CD14-positive monocyte (primary cell): ENCODE measurements around the gene PNRC1. TPM values are rescaled to one million over a fixed set of nuclear protein-coding genes. Genes with fewer than 3 reads are reported as not detected.

Experiments used
- DNase-seq, 3 donors: peaks; one replicate each; pipeline ENCODE4 v3.0.0-alpha.2; 2011 to 2022
- H2AFZ ChIP-seq: 2 replicates; pipeline ENCODE4 v1.6.0; 2012; ENCODE audit warnings: mild to moderate bottlenecking, low read depth, low read length, inconsistent platforms; ENCODE audit not compliant: insufficient read depth, poor library complexity, severe bottlenecking
- H3K27ac ChIP-seq, 2 donors: 1 replicate in 1 of 2; 2 replicates in 1 of 2; pipeline ENCODE4 v1.5.1; 2012 to 2013; ENCODE audit warnings: low read length in 2 of 2, control low read depth in 1 of 2, inconsistent platforms in 1 of 2, low read depth in 1 of 2, mild to moderate bottlenecking in 1 of 2
- H3K27me3 ChIP-seq, 2 donors: one replicate each; pipeline versions ENCODE4 v1.6.0 to v1.6.1; 2011 to 2013; ENCODE audit warnings: low read length in 2 of 2; ENCODE audit not compliant: control insufficient read depth in 2 of 2, insufficient read depth in 2 of 2
- H3K36me3 ChIP-seq, 2 donors: replicated peaks in 1 of 2; 1 replicate in 1 of 2; 2 replicates in 1 of 2; pipeline versions ENCODE4 v1.5.1 to v1.6.1; 2012 to 2013; ENCODE audit warnings: low read length in 2 of 2, control low read depth in 1 of 2, inconsistent platforms in 1 of 2, mild to moderate bottlenecking in 1 of 2; ENCODE audit not compliant: insufficient read depth in 2 of 2, control insufficient read depth in 1 of 2
- H3K4me1 ChIP-seq, 2 donors: 1 replicate in 1 of 2; 2 replicates in 1 of 2; pipeline versions ENCODE4 v1.5.1 to v1.6.1; 2012 to 2013; ENCODE audit warnings: low read length in 2 of 2, control low read depth in 1 of 2, inconsistent platforms in 1 of 2, mild to moderate bottlenecking in 1 of 2, moderate library complexity in 1 of 2; ENCODE audit not compliant: insufficient read depth in 2 of 2, control insufficient read depth in 1 of 2
- H3K4me2 ChIP-seq: replicated peaks from 2 replicates; pipeline ENCODE3; 2012; ENCODE audit warnings: low read length, moderate library complexity, mild to moderate bottlenecking; ENCODE audit not compliant: poor library complexity, severe bottlenecking; ENCODE audit errors: extremely low read depth
- H3K4me3 ChIP-seq, 3 experiments: fragments of 200-600 bp in 1 of 3; sonication (generic) in 1 of 3; replicated peaks in 1 of 3; 1 replicate in 2 of 3; 2 replicates in 1 of 3; pipeline ENCODE4 v1.5.1; 2011 to 2013; ENCODE audit warnings: low read length in 3 of 3, mild to moderate bottlenecking in 3 of 3, control low read depth in 2 of 3, low read depth in 2 of 3, inconsistent platforms in 1 of 3, moderate library complexity in 1 of 3
- H3K79me2 ChIP-seq: 2 replicates; pipeline ENCODE4 v1.6.0; 2012; ENCODE audit warnings: mild to moderate bottlenecking, control low read depth, inconsistent platforms, low read length, moderate library complexity; ENCODE audit not compliant: insufficient read depth
- H3K9ac ChIP-seq: 2 replicates; pipeline ENCODE4 v1.6.0; 2017; ENCODE audit warnings: low read length, mild to moderate bottlenecking; ENCODE audit not compliant: insufficient read depth, poor library complexity, severe bottlenecking
- H3K9me3 ChIP-seq, 2 donors: replicated peaks in 1 of 2; 1 replicate in 1 of 2; 2 replicates in 1 of 2; pipeline versions ENCODE4 v1.5.1 to v1.6.1; 2012 to 2013; ENCODE audit warnings: low read length in 2 of 2, control low read depth in 1 of 2; ENCODE audit not compliant: control insufficient read depth in 1 of 2, insufficient read depth in 1 of 2
- H4K20me1 ChIP-seq: 2 replicates; pipeline ENCODE4 v1.6.0; 2012; ENCODE audit warnings: mild to moderate bottlenecking, low read length, control low read depth, moderate library complexity; ENCODE audit not compliant: insufficient read depth
- H3K27ac Mint-ChIP-seq, 7 donors: one replicate each; pipeline ENCODE4 v1.8.0; 2020; ENCODE audit warnings: mild to moderate bottlenecking in 7 of 7, mixed read lengths in 7 of 7, moderate library complexity in 6 of 7, inconsistent platforms in 2 of 7
- H3K27me3 Mint-ChIP-seq, 3 donors: one replicate each; pipeline ENCODE4 v1.8.0; 2021 to 2022; ENCODE audit warnings: low read depth in 3 of 3, mild to moderate bottlenecking in 3 of 3, mixed read lengths in 3 of 3, moderate library complexity in 3 of 3, inconsistent platforms in 1 of 3
- H3K36me3 Mint-ChIP-seq, 2 donors: one replicate each; pipeline ENCODE4 v1.8.0; 2020; ENCODE audit warnings: mixed read lengths in 2 of 2, inconsistent platforms in 1 of 2, mild to moderate bottlenecking in 1 of 2
- H3K4me1 Mint-ChIP-seq: one replicate; pipeline ENCODE4 v1.8.0; 2020; ENCODE audit warnings: mild to moderate bottlenecking, mixed read lengths
- H3K4me3 Mint-ChIP-seq, 2 donors: one replicate each; pipeline ENCODE4 v1.8.0; 2020; ENCODE audit warnings: mild to moderate bottlenecking in 2 of 2, mixed read lengths in 2 of 2, moderate library complexity in 1 of 2
- H3K9me3 Mint-ChIP-seq, 7 donors: one replicate each; pipeline ENCODE4 v1.8.0; 2020 to 2022; ENCODE audit warnings: mixed read lengths in 7 of 7, mild to moderate bottlenecking in 6 of 7, moderate library complexity in 6 of 7, inconsistent platforms in 2 of 7
- WGBS: methylation state at CpG from one replicate; pipeline ENCODE4 v1.1.5; 2013; ENCODE audit warnings: missing lambda C conversion rate; ENCODE audit not compliant: insufficient coverage; 5-methylcytosine and 5-hydroxymethylcytosine counted together
- intact Hi-C, 2 donors: fragments of 100-400 bp; cut with micrococcal nuclease; formaldehyde crosslinking; loops; one replicate each; pipeline versions ENCODE4 v1.15.0 to v1.15.1; 2023
- polyA plus RNA-seq, 3 donors: library from polyadenylated mRNA; depleted of rRNA in 1 of 3; unstranded in 2 of 3; stranded (reverse) in 1 of 3; fragments of 300-500 nt in 2 of 3; fragments of >200 nt in 1 of 3; fragmentation: Illumina TruSeq in 2 of 3; gene quantifications; 1 replicate in 2 of 3; 2 replicates in 1 of 3; pipeline ENCODE4 v1.2.3, GENCODE V29; 2012 to 2021
- TF ChIP-seq, protein P1 (sequence below): fragments of 200-600 bp; IDR thresholded peaks from one replicate; pipeline ENCODE4 v1.8.0; 2022; ENCODE audit warnings: antibody characterized with exemption, mild to moderate bottlenecking

The PNRC1 gene
- polyA plus RNA-seq, 3 donors = 102 to 398 (median 348) TPM

DNA sequence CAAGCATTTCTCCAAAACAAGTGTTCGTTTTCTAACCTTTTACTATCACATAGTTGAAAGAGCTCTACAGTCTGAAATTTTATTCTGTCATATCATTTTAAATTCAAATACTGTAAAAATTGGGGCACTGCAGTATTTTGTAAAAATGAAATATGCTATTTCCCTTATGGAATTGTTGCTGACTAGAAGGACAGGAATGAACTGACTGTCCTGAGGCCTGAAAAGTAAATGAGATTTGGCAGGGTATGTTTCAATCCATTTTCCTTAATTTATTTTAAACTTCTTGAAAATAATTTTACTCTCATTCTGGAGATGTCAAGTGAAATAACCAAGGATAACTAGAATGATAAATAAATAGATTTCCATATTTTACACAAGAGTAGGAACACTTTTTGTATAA, 11.9 kb upstream of the PNRC1 start:
- peaks cover 0 to 2% (median 0%) of the 10 kb centered on the region in 3 donors for H3K27me3 Mint-ChIP-seq
- Histone ChIP-seq H3K79me2 (no peaks in the 10 kb centered on the region), H3K27ac (no peak overlapping the region), H3K9ac (no peak overlapping the region), H2AFZ (no peak overlapping the region), H3K27me3 (no peaks in the 10 kb centered on the region), H3K9me3 (no peaks in the 10 kb centered on the region), H3K36me3 (no peaks in the 10 kb centered on the region), H4K20me1 (no peaks in the 10 kb centered on the region), H3K4me1 (peaks cover 28 to 32% of the 10 kb centered on the region in 2 donors), H3K4me2 (no peak overlapping the region), H3K4me3 (no peak overlapping the region)
- TF ChIP-seq, protein P1, sequence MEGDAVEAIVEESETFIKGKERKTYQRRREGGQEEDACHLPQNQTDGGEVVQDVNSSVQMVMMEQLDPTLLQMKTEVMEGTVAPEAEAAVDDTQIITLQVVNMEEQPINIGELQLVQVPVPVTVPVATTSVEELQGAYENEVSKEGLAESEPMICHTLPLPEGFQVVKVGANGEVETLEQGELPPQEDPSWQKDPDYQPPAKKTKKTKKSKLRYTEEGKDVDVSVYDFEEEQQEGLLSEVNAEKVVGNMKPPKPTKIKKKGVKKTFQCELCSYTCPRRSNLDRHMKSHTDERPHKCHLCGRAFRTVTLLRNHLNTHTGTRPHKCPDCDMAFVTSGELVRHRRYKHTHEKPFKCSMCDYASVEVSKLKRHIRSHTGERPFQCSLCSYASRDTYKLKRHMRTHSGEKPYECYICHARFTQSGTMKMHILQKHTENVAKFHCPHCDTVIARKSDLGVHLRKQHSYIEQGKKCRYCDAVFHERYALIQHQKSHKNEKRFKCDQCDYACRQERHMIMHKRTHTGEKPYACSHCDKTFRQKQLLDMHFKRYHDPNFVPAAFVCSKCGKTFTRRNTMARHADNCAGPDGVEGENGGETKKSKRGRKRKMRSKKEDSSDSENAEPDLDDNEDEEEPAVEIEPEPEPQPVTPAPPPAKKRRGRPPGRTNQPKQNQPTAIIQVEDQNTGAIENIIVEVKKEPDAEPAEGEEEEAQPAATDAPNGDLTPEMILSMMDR = no peak
- H3K4me3 Mint-ChIP-seq = no peak overlapping the region
- DNase-seq = no peak
- H3K36me3 Mint-ChIP-seq = no peaks in the 10 kb centered on the region
- no CpG with 5 or more reads among the region's 1 CpG for WGBS
- intact Hi-C loops = no loop called here
- H3K4me1 Mint-ChIP-seq = peaks cover 35% of the 10 kb centered on the region
- no peak overlapping the region for H3K27ac Mint-ChIP-seq
- H3K9me3 Mint-ChIP-seq = no peaks in the 10 kb centered on the region

DNA sequence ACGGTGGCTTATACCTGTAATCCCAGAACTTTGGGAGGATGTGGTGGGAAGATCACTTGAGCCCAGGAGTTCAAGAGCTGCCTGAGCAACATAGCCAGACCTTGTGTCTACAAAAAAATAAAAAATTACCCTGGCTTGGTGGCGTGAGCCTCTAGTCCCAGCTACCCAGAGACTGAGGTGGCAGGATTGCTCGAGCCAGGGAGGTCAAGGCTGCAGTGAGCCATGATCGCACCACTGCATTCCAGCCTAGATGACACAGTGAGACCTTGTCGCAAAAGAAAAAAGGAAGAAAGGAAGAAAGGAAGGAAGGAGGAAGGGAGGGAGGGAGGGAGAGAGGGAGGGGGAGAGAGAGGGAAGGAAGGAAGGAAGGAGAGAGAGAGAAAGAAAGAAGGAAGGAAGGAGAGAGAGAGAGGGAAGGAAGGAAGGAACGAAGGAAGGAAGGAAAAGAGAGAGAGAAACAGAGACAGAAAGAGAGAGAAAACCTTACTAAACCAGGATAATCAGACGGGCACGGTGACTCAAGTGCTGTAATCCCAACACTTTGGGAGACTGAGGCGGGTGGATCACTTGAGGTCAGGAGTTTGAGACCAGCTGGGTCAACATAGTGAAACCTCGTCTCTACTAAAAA, 10.9 kb upstream of the PNRC1 start:
- H3K36me3 Mint-ChIP-seq = no peaks in the 10 kb centered on the region
- no peaks in the 10 kb centered on the region for H3K79me2 ChIP-seq
- no peak for DNase-seq
- H3K4me2 ChIP-seq = no peak overlapping the region
- H3K27ac ChIP-seq = no peak overlapping the region
- no peak overlapping the region for H2AFZ ChIP-seq
- H3K4me3 ChIP-seq = no peak overlapping the region
- H3K27me3 Mint-ChIP-seq = no peaks in the 10 kb centered on the region
- no peaks in the 10 kb centered on the region for H4K20me1 ChIP-seq
- H3K9me3 Mint-ChIP-seq = no peaks in the 10 kb centered on the region
- H3K4me1 ChIP-seq = peaks cover 34 to 40% of the 10 kb centered on the region in 2 donors
- H3K9me3 ChIP-seq = no peaks in the 10 kb centered on the region
- TF ChIP-seq, protein P1 = no peak
- WGBS = 78% methylated on average over 7 of the region's 10 CpGs
- intact Hi-C loops = loop anchor here in 1 of 2 donors (10.0 kb wide), 1 partner anchor 85 kb away; no protein-coding TSS in a partner anchor
- H3K27ac Mint-ChIP-seq = peak overlapping the region in 3 of 7 donors; percentile 13 to 50 (median 41)
- H3K4me1 Mint-ChIP-seq = peaks cover 40% of the 10 kb centered on the region
- H3K27me3 ChIP-seq = no peaks in the 10 kb centered on the region
- H3K9ac ChIP-seq = no peak overlapping the region
- no peaks in the 10 kb centered on the region for H3K36me3 ChIP-seq
- H3K4me3 Mint-ChIP-seq = no peak overlapping the region
